ENCODE results near the gene MTNR1A. TPM values are rescaled to one million over a fixed set of nuclear protein-coding genes. Genes with fewer than 3 reads are reported as not detected.

Gene MTNR1A
- total and polyA plus RNA-seq, 2 of the 4 experiments (the other 2 are of a cell fraction), result not detected

DNA sequence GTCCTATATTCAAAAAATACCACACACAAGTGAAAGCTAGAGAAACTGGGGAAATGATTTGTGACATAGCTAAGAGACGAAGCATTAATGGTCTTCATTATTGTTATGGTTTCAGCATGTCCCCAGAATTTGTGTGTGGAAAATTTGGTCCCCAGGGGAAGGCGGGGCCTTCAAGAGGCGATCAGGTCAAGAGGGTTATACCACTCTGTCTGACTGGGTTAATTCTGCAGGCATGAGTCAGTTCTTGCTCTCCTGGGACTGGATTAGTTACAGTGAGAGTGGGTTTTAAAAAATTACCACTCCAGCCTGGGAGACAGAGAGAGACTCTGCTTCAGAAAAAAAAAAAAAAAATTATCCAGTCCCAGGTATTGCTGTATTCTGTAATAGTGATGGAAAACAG, 2.1 kb upstream of the MTNR1A start:
- WGBS, 2 experiments (ENCODE audit: extremely low coverage in 2 of 2, insufficient read length in 1 of 2), result no CpG with 5 or more reads among the region's 3 CpGs
- intact Hi-C loops (cut with micrococcal nuclease) (no loop called here), dilution Hi-C loops (cut with HindIII; ENCODE audit: low sequenced_read_pairs, unreplicated experiment) (no loop called here), in situ Hi-C loops (cut with MboI; ENCODE audit: low sequenced_read_pairs) (no loop called here)
- Histone ChIP-seq H3K79me1 (ENCODE audit: low read depth in 1 of 2, low read length in 2 of 2) (no peaks in the 10 kb centered on the region), H3K14ac (replicated peaks; ENCODE audit: low read depth, low read length) (no peak overlapping the region), H2AK9ac (replicated peaks; ENCODE audit: low read depth, low read length, poor library complexity) (no peak overlapping the region), H2AK5ac (ENCODE audit: low read depth, low read length) (no peak overlapping the region), H3K4me1 (ENCODE audit: control insufficient read depth, insufficient read depth, low read length) (peaks cover 3% of the 10 kb centered on the region; the same call in 1 of the 2 replicates), H4K8ac (ENCODE audit: low read depth in 2 of 2, low read length in 2 of 2) (no peak overlapping the region), H3K36me3 (ENCODE audit: control insufficient read depth, insufficient read depth, low read length) (no peaks in the 10 kb centered on the region), H3K4me3 (ENCODE audit: insufficient read depth, low read depth, low read length) (no peak overlapping the region), H3K4ac (ENCODE audit: low read depth, low read length) (no peak overlapping the region), H3K4me2 (ENCODE audit: low read depth, low read length) (no peak overlapping the region), H3K23ac (ENCODE audit: low read depth, low read length) (no peak overlapping the region), H4K5ac (ENCODE audit: low read depth, low read length) (no peak overlapping the region), H2BK5ac (ENCODE audit: low read depth, low read length, poor library complexity, severe bottlenecking) (no peak overlapping the region), H3K9me3 (ENCODE audit: control insufficient read depth, insufficient read depth, low read length) (0 out of 2 replicates have a peak, but pooled peaks cover 3% of the 10 kb centered on the region), H2BK15ac (ENCODE audit: low read depth, low read length) (no peak overlapping the region), H3K18ac (ENCODE audit: low read depth, low read length) (no peak overlapping the region), H3K9me1 (ENCODE audit: insufficient read depth, low read length) (peaks cover 5% of the 10 kb centered on the region; the same call in 1 of the 2 replicates), H3K27ac (ENCODE audit: insufficient read depth, low read length) (no peak overlapping the region), H2BK120ac (ENCODE audit: low read depth, low read length) (no peak overlapping the region), H2BK20ac (ENCODE audit: low read depth, low read length) (no peak overlapping the region), H3K9ac (ENCODE audit: low read depth, low read length) (no peak overlapping the region), H3K56ac (ENCODE audit: extremely low read depth, insufficient read depth, low read length) (no peak overlapping the region), H4K20me1 (ENCODE audit: insufficient read depth, low read length) (no peaks in the 10 kb centered on the region), H2AFZ (replicated peaks; ENCODE audit: low read length, poor library complexity) (no peak overlapping the region), H3K27me3 (ENCODE audit: control insufficient read depth, insufficient read depth, low read length) (peaks cover 16% of the 10 kb centered on the region), H4K91ac (ENCODE audit: insufficient read depth, low read depth, low read length) (no peak overlapping the region)
- POLR2A ChIA-PET (ENCODE audit: unreplicated experiment), result interaction anchor here (0.6 kb wide), 1 partner anchor 1024 kb away, joined by 12 read pairs; no protein-coding TSS in a partner anchor
- TF ChIP-seq, protein P1, sequence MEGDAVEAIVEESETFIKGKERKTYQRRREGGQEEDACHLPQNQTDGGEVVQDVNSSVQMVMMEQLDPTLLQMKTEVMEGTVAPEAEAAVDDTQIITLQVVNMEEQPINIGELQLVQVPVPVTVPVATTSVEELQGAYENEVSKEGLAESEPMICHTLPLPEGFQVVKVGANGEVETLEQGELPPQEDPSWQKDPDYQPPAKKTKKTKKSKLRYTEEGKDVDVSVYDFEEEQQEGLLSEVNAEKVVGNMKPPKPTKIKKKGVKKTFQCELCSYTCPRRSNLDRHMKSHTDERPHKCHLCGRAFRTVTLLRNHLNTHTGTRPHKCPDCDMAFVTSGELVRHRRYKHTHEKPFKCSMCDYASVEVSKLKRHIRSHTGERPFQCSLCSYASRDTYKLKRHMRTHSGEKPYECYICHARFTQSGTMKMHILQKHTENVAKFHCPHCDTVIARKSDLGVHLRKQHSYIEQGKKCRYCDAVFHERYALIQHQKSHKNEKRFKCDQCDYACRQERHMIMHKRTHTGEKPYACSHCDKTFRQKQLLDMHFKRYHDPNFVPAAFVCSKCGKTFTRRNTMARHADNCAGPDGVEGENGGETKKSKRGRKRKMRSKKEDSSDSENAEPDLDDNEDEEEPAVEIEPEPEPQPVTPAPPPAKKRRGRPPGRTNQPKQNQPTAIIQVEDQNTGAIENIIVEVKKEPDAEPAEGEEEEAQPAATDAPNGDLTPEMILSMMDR (conservative IDR thresholded peaks at IDR 0.05; ENCODE audit: low read depth, low read length), result no peak
- no peak for TF ChIP-seq RFX5 (IDR thresholded peaks at IDR 0.05; ENCODE audit: low read depth, low read length)
- TF ChIP-seq CEBPB (IDR thresholded peaks at IDR 0.05; ENCODE audit: low read depth, low read length), result no peak
- TF ChIP-seq, protein P2, sequence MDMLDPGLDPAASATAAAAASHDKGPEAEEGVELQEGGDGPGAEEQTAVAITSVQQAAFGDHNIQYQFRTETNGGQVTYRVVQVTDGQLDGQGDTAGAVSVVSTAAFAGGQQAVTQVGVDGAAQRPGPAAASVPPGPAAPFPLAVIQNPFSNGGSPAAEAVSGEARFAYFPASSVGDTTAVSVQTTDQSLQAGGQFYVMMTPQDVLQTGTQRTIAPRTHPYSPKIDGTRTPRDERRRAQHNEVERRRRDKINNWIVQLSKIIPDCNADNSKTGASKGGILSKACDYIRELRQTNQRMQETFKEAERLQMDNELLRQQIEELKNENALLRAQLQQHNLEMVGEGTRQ (IDR thresholded peaks at IDR 0.05; ENCODE audit: low read depth, low read length), result no peak
- no peak for TF ChIP-seq RAD21 (IDR thresholded peaks at IDR 0.05; ENCODE audit: low read length)
- TF ChIP-seq MXI1 (IDR thresholded peaks at IDR 0.05; ENCODE audit: borderline replicate concordance, low read depth, low read length), result no peak
- TF ChIP-seq CHD1 (IDR thresholded peaks at IDR 0.05; ENCODE audit: low read depth, low read length), result no peak
- no TSS peak for BruUV-seq (replicated peaks)
- CTCF ChIA-PET, result no interaction called here
- DNase-seq, result peak; percentile 45
- peak; percentile 69 for ATAC-seq (ENCODE audit: low read depth)

All from IMR-90 (cell line).